GM23338 (cell line): Measurements from ENCODE around the gene MMP24OS. TPM values are rescaled to one million over a fixed set of nuclear protein-coding genes. Genes with fewer than 3 reads are reported as not detected.

Experiments used
- ATAC-seq: fragments of 200-7000 bp; cut with Tn5 transposase; 3 replicates; pipeline ENCODE4 v1.9.1; 2020
- DNase-seq: peaks from one replicate; pipeline ENCODE4 v3.0.0-alpha.2; 2015; ENCODE audit warnings: low spot score
- H2AFZ ChIP-seq: fragments of 200-600 bp; sonication (generic); 2 replicates; pipeline ENCODE4 v1.8.0; 2016; ENCODE audit warnings: antibody characterized with exemption, mild to moderate bottlenecking, moderate library complexity
- H3F3A ChIP-seq: fragments of 200-600 bp; sonication (generic); replicated peaks from 2 replicates; pipeline ENCODE4 v1.8.0; 2017; ENCODE audit warnings: antibody characterized with exemption, mixed run types, low read depth
- H3K27ac ChIP-seq: fragments of 200-600 bp; sonication (generic); 2 replicates; pipeline ENCODE4 v1.6.1; 2016; ENCODE audit warnings: low read depth
- H3K27me3 ChIP-seq: fragments of 200-600 bp; sonication (generic); 2 replicates; pipeline ENCODE4 v1.8.0; 2016; ENCODE audit warnings: mild to moderate bottlenecking, mixed run types, moderate library complexity; ENCODE audit not compliant: insufficient read depth
- H3K36me3 ChIP-seq: fragments of 200-600 bp; sonication (generic); 2 replicates; pipeline ENCODE4 v1.8.0; 2016; ENCODE audit warnings: mild to moderate bottlenecking; ENCODE audit not compliant: insufficient read depth
- H3K4me1 ChIP-seq: fragments of 200-600 bp; sonication (generic); 2 replicates; pipeline ENCODE4 v1.8.0; 2016; ENCODE audit warnings: mild to moderate bottlenecking, moderate library complexity; ENCODE audit not compliant: insufficient read depth
- H3K4me2 ChIP-seq: fragments of 200-600 bp; sonication (generic); 2 replicates; pipeline ENCODE4 v1.7.1; 2017; ENCODE audit warnings: mixed run types
- H3K4me3 ChIP-seq: fragments of 200-600 bp; sonication (generic); 2 replicates; pipeline ENCODE4 v1.6.1; 2016; ENCODE audit warnings: mixed run types
- H3K79me2 ChIP-seq: fragments of 200-600 bp; sonication (generic); replicated peaks from 2 replicates; pipeline ENCODE4 v1.8.0; 2017; ENCODE audit warnings: mild to moderate bottlenecking; ENCODE audit not compliant: insufficient read depth
- H3K9me2 ChIP-seq: fragments of 200-600 bp; sonication (generic); 2 replicates; pipeline ENCODE4 v1.8.0; 2017; ENCODE audit not compliant: insufficient read depth
- H4K20me1 ChIP-seq: fragments of 200-600 bp; sonication (generic); replicated peaks from 2 replicates; pipeline ENCODE4 v1.8.0; 2017; ENCODE audit warnings: mild to moderate bottlenecking; ENCODE audit not compliant: insufficient read depth
- H3K27ac Mint-ChIP-seq: 2 replicates; pipeline ENCODE4 v1.8.0; 2020; ENCODE audit warnings: inconsistent platforms, mild to moderate bottlenecking, moderate library complexity, mixed read lengths
- H3K27me3 Mint-ChIP-seq: 3 replicates; pipeline ENCODE4 v1.8.0; 2022; ENCODE audit warnings: low read depth, mild to moderate bottlenecking, moderate library complexity, mixed read lengths, inconsistent platforms; ENCODE audit not compliant: insufficient read depth, poor library complexity
- H3K36me3 Mint-ChIP-seq: 3 replicates; pipeline ENCODE4 v1.8.0; 2021; ENCODE audit warnings: low read depth, mild to moderate bottlenecking, inconsistent platforms, moderate library complexity, mixed read lengths
- H3K4me1 Mint-ChIP-seq: 3 replicates; pipeline ENCODE4 v1.8.0; 2020; ENCODE audit warnings: mild to moderate bottlenecking, inconsistent platforms, mixed read lengths
- H3K4me3 Mint-ChIP-seq: 3 replicates; pipeline ENCODE4 v1.8.0; 2021; ENCODE audit warnings: moderate library complexity, mild to moderate bottlenecking, inconsistent platforms, mixed read lengths
- H3K9me3 Mint-ChIP-seq: 3 replicates; pipeline ENCODE4 v1.8.0; 2020; ENCODE audit warnings: moderate library complexity, mild to moderate bottlenecking, inconsistent platforms, mixed read lengths
- CREB1 ChIP-seq: fragments of 250-450 bp; sonication (Bioruptor Pico); IDR thresholded peaks from 2 replicates; pipeline ENCODE4 v1.5.0; 2020; ENCODE audit warnings: low read depth, mild to moderate bottlenecking, moderate library complexity
- CTCF ChIP-seq, 2 experiments: fragments of 200-600 bp in 1 of 2; sonication (generic) in 1 of 2; conservative IDR thresholded peaks; 2 replicates each; pipeline versions ENCODE4 v1.5.1 to v1.6.1; 2016 to 2017; ENCODE audit warnings: antibody characterized with exemption in 2 of 2, low read depth in 2 of 2, mild to moderate bottlenecking in 2 of 2, moderate library complexity in 1 of 2
- ETS1 ChIP-seq: IDR thresholded peaks from 2 replicates; pipeline ENCODE4 v1.6.1; 2016; ENCODE audit warnings: antibody characterized with exemption
- EZH2 ChIP-seq: fragments of 200-600 bp; sonication (generic); IDR thresholded peaks from one replicate; pipeline ENCODE4 v1.8.0; 2017; ENCODE audit warnings: antibody characterized with exemption, mild to moderate bottlenecking, low read depth; ENCODE audit not compliant: unreplicated experiment
- EZH2phosphoT487 ChIP-seq: fragments of 200-600 bp; sonication (generic); IDR thresholded peaks from one replicate; pipeline ENCODE4 v1.8.1; 2018; ENCODE audit warnings: antibody characterized with exemption; ENCODE audit not compliant: unreplicated experiment
- JUNB ChIP-seq: IDR thresholded peaks from one replicate; pipeline ENCODE4 v1.6.1; 2016; ENCODE audit warnings: antibody characterized with exemption; ENCODE audit not compliant: unreplicated experiment
- NANOG ChIP-seq: IDR thresholded peaks from 2 replicates; pipeline ENCODE4 v1.6.1; 2016; ENCODE audit warnings: antibody characterized with exemption, borderline replicate concordance
- POLR2AphosphoS5 ChIP-seq: IDR thresholded peaks from 2 replicates; pipeline ENCODE4 v1.6.1; 2016; ENCODE audit warnings: antibody characterized with exemption, low read depth
- STAT1 ChIP-seq: IDR thresholded peaks from one replicate; pipeline ENCODE4 v1.6.1; 2016; ENCODE audit warnings: antibody characterized with exemption; ENCODE audit not compliant: unreplicated experiment
- ZNF114 ChIP-seq: fragments of 250-450 bp; sonication (Bioruptor Pico); IDR thresholded peaks from 2 replicates; pipeline ENCODE4 v1.5.0; 2020; ENCODE audit warnings: mild to moderate bottlenecking, moderate library complexity
- ZNF331 ChIP-seq: fragments of 250-450 bp; sonication (Bioruptor Pico); IDR thresholded peaks from 2 replicates; pipeline ENCODE4 v1.5.0; 2020; ENCODE audit warnings: low read depth, mild to moderate bottlenecking, moderate library complexity
- ZNF462 ChIP-seq: fragments of 250-450 bp; sonication (Bioruptor Pico); IDR thresholded peaks from 2 replicates; pipeline ENCODE4 v1.5.0; 2020; ENCODE audit warnings: mild to moderate bottlenecking, moderate library complexity
- polyA plus RNA-seq: library from polyadenylated mRNA; unstranded; fragments of >200 nt; fragmentation: Nextera tagmentation; extraction: Ambion mirVana; gene quantifications from 2 replicates; pipeline ENCODE4 v1.2.1, GENCODE V29; 2016
- total RNA-seq: library from RNA; depleted of rRNA; stranded (reverse); fragments of >200 nt; shearing (Covaris generic); gene quantifications from 2 replicates; pipeline ENCODE4 v1.2.3, GENCODE V29; 2014
- TF ChIP-seq, protein P1 (sequence below): IDR thresholded peaks from one replicate; pipeline ENCODE4 v1.6.1; 2018; ENCODE audit warnings: antibody characterized with exemption; ENCODE audit not compliant: unreplicated experiment

MMP24OS gene
- total and polyA plus RNA-seq, 2 experiments from 2014 or later, result 10.5 to 25.4 TPM

- ATAC-seq, result no peak
- H2AFZ ChIP-seq, result no peak overlapping the region
- no peaks in the 10 kb centered on the region for H3K36me3 ChIP-seq
- no peaks in the 10 kb centered on the region for H3K79me2 ChIP-seq
- H3K4me2 ChIP-seq, result no peak overlapping the region
- Mint-ChIP-seq H3K4me1 (peaks cover 13% of the 10 kb centered on the region), H3K9me3 (no peaks in the 10 kb centered on the region), H3K27ac (no peak overlapping the region), H3K36me3 (no peaks in the 10 kb centered on the region), H3K4me3 (no peak overlapping the region), H3K27me3 (peaks cover 6% of the 10 kb centered on the region)
- H3K27ac ChIP-seq, result no peak overlapping the region
- no peaks in the 10 kb centered on the region for H3K27me3 ChIP-seq
- peaks cover 2% of the 10 kb centered on the region; the same call in 1 of the 2 replicates for H3K9me2 ChIP-seq
- H4K20me1 ChIP-seq, result no peaks in the 10 kb centered on the region
- TF ChIP-seq NANOG (no peak), CTCF (conservative IDR thresholded peaks at IDR 0.05; ENCODE audit: low read depth in 2 of 2) (no peak), EZH2 (no peak), STAT1 (no peak), ZNF114 (CRISPR knock-in tag) (no peak), ZNF462 (CRISPR knock-in tag) (no peak), JUNB (no peak), ETS1 (no peak), POLR2AphosphoS5 (no peak), ZNF331 (no peak), EZH2phosphoT487 (no peak), CREB1 (CRISPR knock-in tag) (no peak)
- TF ChIP-seq, protein P1, sequence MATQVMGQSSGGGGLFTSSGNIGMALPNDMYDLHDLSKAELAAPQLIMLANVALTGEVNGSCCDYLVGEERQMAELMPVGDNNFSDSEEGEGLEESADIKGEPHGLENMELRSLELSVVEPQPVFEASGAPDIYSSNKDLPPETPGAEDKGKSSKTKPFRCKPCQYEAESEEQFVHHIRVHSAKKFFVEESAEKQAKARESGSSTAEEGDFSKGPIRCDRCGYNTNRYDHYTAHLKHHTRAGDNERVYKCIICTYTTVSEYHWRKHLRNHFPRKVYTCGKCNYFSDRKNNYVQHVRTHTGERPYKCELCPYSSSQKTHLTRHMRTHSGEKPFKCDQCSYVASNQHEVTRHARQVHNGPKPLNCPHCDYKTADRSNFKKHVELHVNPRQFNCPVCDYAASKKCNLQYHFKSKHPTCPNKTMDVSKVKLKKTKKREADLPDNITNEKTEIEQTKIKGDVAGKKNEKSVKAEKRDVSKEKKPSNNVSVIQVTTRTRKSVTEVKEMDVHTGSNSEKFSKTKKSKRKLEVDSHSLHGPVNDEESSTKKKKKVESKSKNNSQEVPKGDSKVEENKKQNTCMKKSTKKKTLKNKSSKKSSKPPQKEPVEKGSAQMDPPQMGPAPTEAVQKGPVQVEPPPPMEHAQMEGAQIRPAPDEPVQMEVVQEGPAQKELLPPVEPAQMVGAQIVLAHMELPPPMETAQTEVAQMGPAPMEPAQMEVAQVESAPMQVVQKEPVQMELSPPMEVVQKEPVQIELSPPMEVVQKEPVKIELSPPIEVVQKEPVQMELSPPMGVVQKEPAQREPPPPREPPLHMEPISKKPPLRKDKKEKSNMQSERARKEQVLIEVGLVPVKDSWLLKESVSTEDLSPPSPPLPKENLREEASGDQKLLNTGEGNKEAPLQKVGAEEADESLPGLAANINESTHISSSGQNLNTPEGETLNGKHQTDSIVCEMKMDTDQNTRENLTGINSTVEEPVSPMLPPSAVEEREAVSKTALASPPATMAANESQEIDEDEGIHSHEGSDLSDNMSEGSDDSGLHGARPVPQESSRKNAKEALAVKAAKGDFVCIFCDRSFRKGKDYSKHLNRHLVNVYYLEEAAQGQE, result no peak
- H3K4me1 ChIP-seq, result 0 out of 2 replicates have a peak, but pooled peaks cover 7% of the 10 kb centered on the region
- no peak overlapping the region for H3K4me3 ChIP-seq
- no peak for DNase-seq
- H3F3A ChIP-seq, result 0 out of 2 replicates have a peak, but pooled peaks cover 5% of the 10 kb centered on the region
Observed at GRCh38 chr20:35253010-35253409, 24.9 kb downstream of the MMP24OS start.
